HuH-7.5 (cell line): ENCODE data around the gene FSTL1.
A peak's percentile ranks its signal among the peaks of the same experiment; 100 is the strongest.

Experiments used
- DNase-seq: peaks from one replicate; pipeline ENCODE4 v3.0.0; 2011; ENCODE audit warnings: low spot score

The FSTL1 gene

GRCh38 chr3:120353463-120353862, 97.3 kb downstream of the FSTL1 start:
- DNase-seq = no peak

GRCh38 chr3:120352017-120352416, 98.8 kb downstream of the FSTL1 start:
- no peak for DNase-seq

GRCh38 chr3:120350401-120350941, 100.3 kb downstream of the FSTL1 start:
- DNase-seq = peak; percentile 29

GRCh38 chr3:120349855-120350125, 101.0 kb downstream of the FSTL1 start:
- no peak for DNase-seq

- DNase-seq = peak; percentile 82
Observed at GRCh38 chr3:120348991-120349854, 101.6 kb downstream of the FSTL1 start, which contains the start of gene LRRC58. LRRC58 (minus strand) TSS chr3:120349354; CDS start chr3:120349243, 111 bp downstream.

GRCh38 chr3:120348065-120348990, 102.5 kb downstream of the FSTL1 start:
- peak; percentile 57 for DNase-seq

GRCh38 chr3:120344349-120344748, 106.4 kb downstream of the FSTL1 start:
- DNase-seq = no peak
